ENCODE measurements around the gene PCDHB9.

DNA sequence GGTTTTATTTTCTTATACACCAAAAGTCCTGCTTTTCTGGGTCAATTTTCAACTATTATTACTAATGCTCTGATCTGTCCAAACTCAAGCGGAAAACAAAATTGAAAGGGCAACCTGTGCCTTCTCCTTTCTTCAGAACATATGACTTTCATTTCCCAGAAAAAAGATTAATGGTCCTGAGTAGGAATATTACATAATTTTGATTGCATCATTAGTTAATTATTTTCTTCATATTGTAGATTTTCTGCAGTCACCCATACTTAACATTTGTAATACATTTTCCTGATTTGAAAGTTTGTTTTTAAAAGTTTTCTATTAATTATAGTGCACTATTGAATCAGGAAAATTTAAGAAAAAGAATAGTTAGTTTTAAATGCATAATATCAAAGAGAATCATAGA, 11.0 kb upstream of the PCDHB9 start:
- no peak for TF ChIP-seq ZC3H10 (CRISPR knock-in tag; IDR thresholded peaks at IDR 0.05)
- TF ChIP-seq, protein P1, sequence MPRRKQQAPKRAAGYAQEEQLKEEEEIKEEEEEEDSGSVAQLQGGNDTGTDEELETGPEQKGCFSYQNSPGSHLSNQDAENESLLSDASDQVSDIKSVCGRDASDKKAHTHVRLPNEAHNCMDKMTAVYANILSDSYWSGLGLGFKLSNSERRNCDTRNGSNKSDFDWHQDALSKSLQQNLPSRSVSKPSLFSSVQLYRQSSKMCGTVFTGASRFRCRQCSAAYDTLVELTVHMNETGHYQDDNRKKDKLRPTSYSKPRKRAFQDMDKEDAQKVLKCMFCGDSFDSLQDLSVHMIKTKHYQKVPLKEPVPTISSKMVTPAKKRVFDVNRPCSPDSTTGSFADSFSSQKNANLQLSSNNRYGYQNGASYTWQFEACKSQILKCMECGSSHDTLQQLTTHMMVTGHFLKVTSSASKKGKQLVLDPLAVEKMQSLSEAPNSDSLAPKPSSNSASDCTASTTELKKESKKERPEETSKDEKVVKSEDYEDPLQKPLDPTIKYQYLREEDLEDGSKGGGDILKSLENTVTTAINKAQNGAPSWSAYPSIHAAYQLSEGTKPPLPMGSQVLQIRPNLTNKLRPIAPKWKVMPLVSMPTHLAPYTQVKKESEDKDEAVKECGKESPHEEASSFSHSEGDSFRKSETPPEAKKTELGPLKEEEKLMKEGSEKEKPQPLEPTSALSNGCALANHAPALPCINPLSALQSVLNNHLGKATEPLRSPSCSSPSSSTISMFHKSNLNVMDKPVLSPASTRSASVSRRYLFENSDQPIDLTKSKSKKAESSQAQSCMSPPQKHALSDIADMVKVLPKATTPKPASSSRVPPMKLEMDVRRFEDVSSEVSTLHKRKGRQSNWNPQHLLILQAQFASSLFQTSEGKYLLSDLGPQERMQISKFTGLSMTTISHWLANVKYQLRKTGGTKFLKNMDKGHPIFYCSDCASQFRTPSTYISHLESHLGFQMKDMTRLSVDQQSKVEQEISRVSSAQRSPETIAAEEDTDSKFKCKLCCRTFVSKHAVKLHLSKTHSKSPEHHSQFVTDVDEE (CRISPR knock-in tag; IDR thresholded peaks at IDR 0.05): no peak
- TF ChIP-seq, protein P2, sequence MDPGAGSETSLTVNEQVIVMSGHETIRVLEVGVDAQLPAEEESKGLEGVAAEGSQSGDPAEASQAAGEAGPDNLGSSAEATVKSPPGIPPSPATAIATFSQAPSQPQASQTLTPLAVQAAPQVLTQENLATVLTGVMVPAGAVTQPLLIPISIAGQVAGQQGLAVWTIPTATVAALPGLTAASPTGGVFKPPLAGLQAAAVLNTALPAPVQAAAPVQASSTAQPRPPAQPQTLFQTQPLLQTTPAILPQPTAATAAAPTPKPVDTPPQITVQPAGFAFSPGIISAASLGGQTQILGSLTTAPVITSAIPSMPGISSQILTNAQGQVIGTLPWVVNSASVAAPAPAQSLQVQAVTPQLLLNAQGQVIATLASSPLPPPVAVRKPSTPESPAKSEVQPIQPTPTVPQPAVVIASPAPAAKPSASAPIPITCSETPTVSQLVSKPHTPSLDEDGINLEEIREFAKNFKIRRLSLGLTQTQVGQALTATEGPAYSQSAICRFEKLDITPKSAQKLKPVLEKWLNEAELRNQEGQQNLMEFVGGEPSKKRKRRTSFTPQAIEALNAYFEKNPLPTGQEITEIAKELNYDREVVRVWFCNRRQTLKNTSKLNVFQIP (CRISPR knock-in tag; IDR thresholded peaks at IDR 0.05; ENCODE audit: borderline replicate concordance, low read depth): no peak
- no peak for TF ChIP-seq ZFP30 (CRISPR knock-in tag; IDR thresholded peaks at IDR 0.05)
- TF ChIP-seq OSR1 (CRISPR knock-in tag; IDR thresholded peaks at IDR 0.05): no peak
- TF ChIP-seq, protein P3, sequence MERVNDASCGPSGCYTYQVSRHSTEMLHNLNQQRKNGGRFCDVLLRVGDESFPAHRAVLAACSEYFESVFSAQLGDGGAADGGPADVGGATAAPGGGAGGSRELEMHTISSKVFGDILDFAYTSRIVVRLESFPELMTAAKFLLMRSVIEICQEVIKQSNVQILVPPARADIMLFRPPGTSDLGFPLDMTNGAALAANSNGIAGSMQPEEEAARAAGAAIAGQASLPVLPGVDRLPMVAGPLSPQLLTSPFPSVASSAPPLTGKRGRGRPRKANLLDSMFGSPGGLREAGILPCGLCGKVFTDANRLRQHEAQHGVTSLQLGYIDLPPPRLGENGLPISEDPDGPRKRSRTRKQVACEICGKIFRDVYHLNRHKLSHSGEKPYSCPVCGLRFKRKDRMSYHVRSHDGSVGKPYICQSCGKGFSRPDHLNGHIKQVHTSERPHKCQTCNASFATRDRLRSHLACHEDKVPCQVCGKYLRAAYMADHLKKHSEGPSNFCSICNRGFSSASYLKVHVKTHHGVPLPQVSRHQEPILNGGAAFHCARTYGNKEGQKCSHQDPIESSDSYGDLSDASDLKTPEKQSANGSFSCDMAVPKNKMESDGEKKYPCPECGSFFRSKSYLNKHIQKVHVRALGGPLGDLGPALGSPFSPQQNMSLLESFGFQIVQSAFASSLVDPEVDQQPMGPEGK (CRISPR knock-in tag; IDR thresholded peaks at IDR 0.05; ENCODE audit: borderline replicate concordance): no peak
